ENCODE results near the gene AGO3. TPM values are rescaled to one million over a fixed set of nuclear protein-coding genes. Genes with fewer than 3 reads are reported as not detected.

The AGO3 gene
- total and polyA plus RNA-seq, 2 experiments from 2014 or later: 19.2 to 27.3 TPM

GRCh38 chr1:36112823-36113222 is 181.9 kb downstream of the AGO3 start:
- Mint-ChIP-seq H3K9me3 (no peaks in the 10 kb centered on the region), H3K27me3 (ENCODE audit: insufficient read depth, low read depth, poor library complexity) (peaks cover 3% of the 10 kb centered on the region), H3K4me3 (no peak overlapping the region), H3K4me1 (no peaks in the 10 kb centered on the region; the same call in 2 of the 3 replicates), H3K36me3 (ENCODE audit: low read depth) (no peaks in the 10 kb centered on the region; the same call in 2 of the 3 replicates), H3K27ac (no peak overlapping the region)
- Histone ChIP-seq H3K4me2 (no peak overlapping the region), H3K79me2 (replicated peaks; ENCODE audit: insufficient read depth) (no peaks in the 10 kb centered on the region), H3K4me3 (no peak overlapping the region), H3K27me3 (ENCODE audit: insufficient read depth) (no peaks in the 10 kb centered on the region), H3K4me1 (ENCODE audit: insufficient read depth) (no peaks in the 10 kb centered on the region), H3K9me2 (ENCODE audit: insufficient read depth) (no peaks in the 10 kb centered on the region), H3K36me3 (ENCODE audit: insufficient read depth) (no peaks in the 10 kb centered on the region), H3F3A (replicated peaks; ENCODE audit: low read depth) (no peaks in the 10 kb centered on the region), H3K27ac (ENCODE audit: low read depth) (no peak overlapping the region), H2AFZ (no peak overlapping the region), H4K20me1 (replicated peaks; ENCODE audit: insufficient read depth) (no peaks in the 10 kb centered on the region)
- ATAC-seq: no peak
- no peak for DNase-seq (ENCODE audit: low spot score)
- no peak for TF ChIP-seq EZH2phosphoT487 (IDR thresholded peaks at IDR 0.05; ENCODE audit: unreplicated experiment)
- TF ChIP-seq ZNF462 (CRISPR knock-in tag; IDR thresholded peaks at IDR 0.05): no peak

GRCh38 chr1:36114371-36114770 is 183.5 kb downstream of the AGO3 start:
- no peaks in the 10 kb centered on the region for H3K4me1 ChIP-seq (ENCODE audit: insufficient read depth)
- H3K9me3 Mint-ChIP-seq: no peaks in the 10 kb centered on the region
- no peaks in the 10 kb centered on the region for H3K79me2 ChIP-seq (replicated peaks; ENCODE audit: insufficient read depth)
- DNase-seq (ENCODE audit: low spot score) (no peak), ATAC-seq (no peak)
- no peaks in the 10 kb centered on the region for H3K9me2 ChIP-seq (ENCODE audit: insufficient read depth)
- no peak overlapping the region for H3K27ac Mint-ChIP-seq
- peaks cover 6% of the 10 kb centered on the region for H3K4me1 Mint-ChIP-seq
- no peaks in the 10 kb centered on the region for H3F3A ChIP-seq (replicated peaks; ENCODE audit: low read depth)
- H2AFZ ChIP-seq: peak overlapping the region; percentile 87
- no peak overlapping the region for H3K4me3 Mint-ChIP-seq
- H3K36me3 ChIP-seq (ENCODE audit: insufficient read depth): no peaks in the 10 kb centered on the region
- H3K4me3 ChIP-seq: no peak overlapping the region
- H4K20me1 ChIP-seq (replicated peaks; ENCODE audit: insufficient read depth): no peaks in the 10 kb centered on the region
- no peak overlapping the region for H3K27ac ChIP-seq (ENCODE audit: low read depth)
- H3K27me3 ChIP-seq (ENCODE audit: insufficient read depth): no peaks in the 10 kb centered on the region
- H3K36me3 Mint-ChIP-seq (ENCODE audit: low read depth): no peaks in the 10 kb centered on the region; the same call in 2 of the 3 replicates
- H3K4me2 ChIP-seq: no peak overlapping the region
- H3K27me3 Mint-ChIP-seq (ENCODE audit: insufficient read depth, low read depth, poor library complexity): peaks cover 2% of the 10 kb centered on the region
- TF ChIP-seq POLR2AphosphoS5 (IDR thresholded peaks at IDR 0.05; ENCODE audit: low read depth): no peak
- no peak for TF ChIP-seq CREB1 (CRISPR knock-in tag; IDR thresholded peaks at IDR 0.05; ENCODE audit: low read depth)
- no peak for TF ChIP-seq ZNF462 (CRISPR knock-in tag; IDR thresholded peaks at IDR 0.05)
- TF ChIP-seq EZH2phosphoT487 (IDR thresholded peaks at IDR 0.05; ENCODE audit: unreplicated experiment): no peak
- TF ChIP-seq ZNF114 (CRISPR knock-in tag; IDR thresholded peaks at IDR 0.05): no peak
- no peak for TF ChIP-seq ZNF331 (CRISPR knock-in tag; IDR thresholded peaks at IDR 0.05; ENCODE audit: low read depth)
- no peak for TF ChIP-seq JUNB (IDR thresholded peaks at IDR 0.05; ENCODE audit: unreplicated experiment)
